ENCODE measurements around the gene CDH23. TPM values are rescaled to one million over a fixed set of nuclear protein-coding genes. Genes with fewer than 3 reads are reported as not detected.

CDH23 gene
- total and polyA plus RNA-seq, 2 of the 8 experiments (the other 6 are each of a cell fraction or from before 2014, with no cell fraction given) = 1.9 to 4.9 TPM

GRCh38 chr10:71361581-71361980, 35.1 kb upstream of the CDH23 start:
- H3K27me3 ChIP-seq (replicated peaks in 1 of 4; ENCODE audit: control insufficient read depth in 3 of 4, extremely low read depth in 1 of 4, insufficient read depth in 3 of 4, low read length in 3 of 4) = no peaks in the 10 kb centered on the region; a peak in 1 of 7 replicates
- no peak overlapping the region for H3K4ac ChIP-seq (replicated peaks; ENCODE audit: insufficient read length, low read depth, low read length)
- DNase-seq (ENCODE audit: low read depth in 1 of 2, low spot score in 2 of 2) (no peak), FAIRE-seq (no peak)
- H2AFZ ChIP-seq (ENCODE audit: low read length) = no peak overlapping the region
- no peaks in the 10 kb centered on the region for H3K79me1 ChIP-seq (ENCODE audit: low read depth, low read length)
- H4K8ac ChIP-seq (ENCODE audit: extremely low read depth, insufficient read depth, low read length) = no peak overlapping the region
- H3K9me3 ChIP-seq (ENCODE audit: insufficient read depth in 2 of 2, low read depth in 1 of 2, low read length in 1 of 2) = no peaks in the 10 kb centered on the region
- no peak overlapping the region for H3K56ac ChIP-seq (replicated peaks; ENCODE audit: insufficient read length, low read depth, low read length)
- H3K27ac ChIP-seq (ENCODE audit: low read depth, low read length) = no peak overlapping the region
- no peak for TF ChIP-seq EZH2 (IDR thresholded peaks at IDR 0.05; ENCODE audit: low read depth, low read length, severe bottlenecking)
- H3K23ac ChIP-seq (ENCODE audit: insufficient read length) = no peak overlapping the region
- H3K23me2 ChIP-seq (ENCODE audit: low read depth, low read length) = no peaks in the 10 kb centered on the region
- H2BK5ac ChIP-seq (ENCODE audit: low read depth, low read length) = no peak overlapping the region
- H3K4me1 ChIP-seq (replicated peaks in 1 of 4; ENCODE audit: control insufficient read depth in 3 of 4, insufficient read depth in 4 of 4, low read length in 3 of 4) = no peaks in the 10 kb centered on the region
- no peak overlapping the region for H2BK15ac ChIP-seq (ENCODE audit: low read length)
- H2BK12ac ChIP-seq (ENCODE audit: low read depth, low read length) = no peak overlapping the region
- no peaks in the 10 kb centered on the region for H3K79me2 ChIP-seq (ENCODE audit: control insufficient read depth in 1 of 2, insufficient read depth in 2 of 2, low read length in 2 of 2)
- no peak overlapping the region for H4K5ac ChIP-seq (ENCODE audit: insufficient read length, low read depth, low read length)
- H2AK5ac ChIP-seq (ENCODE audit: low read depth, low read length) = no peak overlapping the region
- WGBS, 2 experiments (ENCODE audit: extremely low coverage in 1 of 2, insufficient coverage in 1 of 2, insufficient read length in 1 of 2, insufficient replicate concordance in 2 of 2, low coverage in 1 of 2, low lambda C conversion rate in 2 of 2, missing lambda C conversion rate in 1 of 2) = 81% methylated on average over 7 of the region's 7 CpGs; no CpG with 5 or more reads in 1 of the 2 experiments
- no peak overlapping the region for H3K9ac ChIP-seq (replicated peaks in 1 of 4; ENCODE audit: extremely low read depth in 1 of 4, low read depth in 3 of 4, low read length in 3 of 4)
- H3K36me3 ChIP-seq (ENCODE audit: control insufficient read depth in 2 of 4, insufficient read depth in 4 of 4, low read length in 3 of 4) = peaks cover 2 to 7% (median 3%) of the 10 kb centered on the region in 4 experiments; a peak in 5 of 8 replicates
- no peak overlapping the region for H3K18ac ChIP-seq (ENCODE audit: extremely low read depth, low read length)
- H4K20me1 ChIP-seq (replicated peaks in 1 of 2; ENCODE audit: control insufficient read depth in 1 of 2, insufficient read depth in 2 of 2, low read length in 2 of 2) = peaks cover 1 to 3% of the 10 kb centered on the region in 2 experiments
- no peak overlapping the region for H2BK120ac ChIP-seq (replicated peaks; ENCODE audit: low read depth, low read length)
- no peak overlapping the region for H2BK20ac ChIP-seq (ENCODE audit: low read length)
- no peak overlapping the region for H3K14ac ChIP-seq (ENCODE audit: insufficient read length)
- no peak overlapping the region for H3K4me2 ChIP-seq (ENCODE audit: insufficient read depth in 1 of 2, low read depth in 2 of 2, low read length in 2 of 2)
- no peak overlapping the region for H4K91ac ChIP-seq (replicated peaks; ENCODE audit: insufficient read length, low read length)
- no peak overlapping the region for H3K4me3 ChIP-seq (ENCODE audit: extremely low read depth in 1 of 4, insufficient read depth in 2 of 4, low read depth in 3 of 4, low read length in 4 of 4)
- POLR2A ChIA-PET (ENCODE audit: partially characterized antibody) = no interaction called here
- CTCF ChIA-PET (ENCODE audit: partially characterized antibody) = interaction anchor here (0.8 to 28.0 kb wide), 8 partner anchors 8 to 449 kb away, joined by 3 to 401 read pairs (median 3); partner anchors contain the start of gene SLC29A3
